Measurements from ENCODE around the gene SH3BP1. TPM values are rescaled to one million over a fixed set of nuclear protein-coding genes. Genes with fewer than 3 reads are reported as not detected.
"Not testable (repeated sequence)": the region's sequence is repeated elsewhere in the genome, so short reads cannot be mapped to it uniquely, and the experiment has no call there.

The SH3BP1 gene
- total RNA-seq, 1 donor from 2014 or later: 28.3 TPM

- intact Hi-C loops (cut with DNase I): no loop called here
- no peak for ATAC-seq
- no peak overlapping the region for H3K4me3 ChIP-seq
- H3K27me3 ChIP-seq: no peaks in the 10 kb centered on the region
- H3K36me3 ChIP-seq: no peaks in the 10 kb centered on the region
- H3K27ac ChIP-seq: peak overlapping the region; percentile 17
- H3K9me3 ChIP-seq: no peaks in the 10 kb centered on the region
- TF ChIP-seq CTCF (IDR thresholded peaks at IDR 0.05): no peak
- DNase-seq: no peak
- H3K4me1 ChIP-seq: no peaks in the 10 kb centered on the region
Measured at GRCh38 chr22:37601203-37601539, 38.3 kb upstream of the SH3BP1 start.

DNA sequence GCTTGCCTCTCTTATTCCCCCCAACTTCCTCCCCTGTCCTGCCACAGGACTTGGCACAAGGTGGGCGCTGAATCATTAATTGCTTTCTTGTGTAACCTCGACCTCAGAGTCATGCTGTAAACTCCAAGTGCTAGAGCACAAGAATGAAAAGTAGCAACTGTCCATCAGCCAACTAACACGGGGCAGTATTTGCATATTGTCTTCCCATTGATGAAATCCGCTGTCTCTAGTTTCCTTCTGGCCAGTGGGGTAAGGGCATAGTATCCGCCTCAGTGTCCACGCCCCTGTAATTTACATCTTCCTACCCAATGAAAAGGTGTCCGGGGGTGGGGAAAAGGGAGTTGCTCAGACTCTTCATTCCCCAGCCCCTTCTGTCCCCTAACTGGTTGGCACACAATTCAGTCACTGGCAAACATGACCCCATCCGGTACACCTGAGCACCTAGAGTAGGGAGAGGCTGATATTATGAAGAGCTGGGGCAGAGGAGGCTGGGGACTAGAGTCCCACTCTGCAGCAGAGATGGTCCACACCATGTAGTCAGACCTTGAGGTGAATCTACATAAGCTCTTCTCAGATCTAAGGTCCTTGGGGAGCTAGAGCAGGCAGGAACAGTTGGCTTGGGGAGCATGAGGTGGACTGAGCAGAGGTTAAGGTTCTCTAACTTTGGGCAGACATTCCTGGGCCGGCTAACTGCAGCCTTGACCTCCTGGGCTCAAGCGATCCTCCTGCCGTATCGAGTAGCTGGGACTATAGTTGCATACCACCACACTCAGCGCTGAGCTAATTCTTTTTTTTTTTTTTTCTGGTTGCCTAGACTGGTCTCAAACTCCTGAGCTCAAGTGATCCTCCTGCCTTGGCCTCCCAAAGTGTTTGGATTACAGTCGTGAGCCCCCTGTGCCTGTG lies 37.7 kb upstream of the SH3BP1 start:
- H3K9me3 ChIP-seq: no peaks in the 10 kb centered on the region
- no peak for TF ChIP-seq CTCF (IDR thresholded peaks at IDR 0.05)
- no peaks in the 10 kb centered on the region for H3K36me3 ChIP-seq
- no peak for DNase-seq
- peak; percentile 95 for ATAC-seq
- peak overlapping the region; percentile 17 for H3K27ac ChIP-seq
- H3K4me3 ChIP-seq: no peak overlapping the region
- intact Hi-C loops (cut with DNase I): no loop called here
- no peaks in the 10 kb centered on the region for H3K27me3 ChIP-seq
- peaks cover 1% of the 10 kb centered on the region for H3K4me1 ChIP-seq

- H3K4me1 ChIP-seq: peaks cover 10% of the 10 kb centered on the region
- ATAC-seq; H3K27ac ChIP-seq; H3K4me3 ChIP-seq; H3K27me3 ChIP-seq; DNase-seq; H3K36me3 ChIP-seq; intact Hi-C loops (cut with DNase I); H3K9me3 ChIP-seq: not testable (repeated sequence)
Measured at GRCh38 chr22:37602546-37603277, 36.8 kb upstream of the SH3BP1 start.

- Histone ChIP-seq H3K9me3 (no peaks in the 10 kb centered on the region), H3K4me3 (no peak overlapping the region), H3K4me1 (peaks cover 14% of the 10 kb centered on the region), H3K27ac (no peak overlapping the region), H3K36me3 (no peaks in the 10 kb centered on the region), H3K27me3 (no peaks in the 10 kb centered on the region)
- ATAC-seq (no peak), DNase-seq (no peak)
- TF ChIP-seq CTCF (IDR thresholded peaks at IDR 0.05): no peak
- intact Hi-C loops (cut with DNase I): no loop called here
Measured at GRCh38 chr22:37604074-37604473, 35.4 kb upstream of the SH3BP1 start.

GRCh38 chr22:37604875-37605274 lies 34.6 kb upstream of the SH3BP1 start:
- intact Hi-C loops (cut with DNase I): no loop called here
- H3K4me1 ChIP-seq: peaks cover 21% of the 10 kb centered on the region
- no peaks in the 10 kb centered on the region for H3K36me3 ChIP-seq
- H3K9me3 ChIP-seq: no peaks in the 10 kb centered on the region
- no peak for ATAC-seq
- H3K4me3 ChIP-seq: no peak overlapping the region
- DNase-seq: no peak
- H3K27ac ChIP-seq: peak overlapping the region; percentile 6
- TF ChIP-seq CTCF (IDR thresholded peaks at IDR 0.05): no peak
- no peaks in the 10 kb centered on the region for H3K27me3 ChIP-seq

Data from upper lobe of right lung (tissue), 1 donor.